Measurements from ENCODE around the gene PTPRG.

GRCh38 chr3:61861410-61861809, 300.0 kb downstream of the PTPRG start:
- TF ChIP-seq EZH2 (IDR thresholded peaks at IDR 0.05; ENCODE audit: low read length) (no peak), CTCF (optimal IDR thresholded peaks at IDR 0.05 in 1 of 3, IDR thresholded peaks at IDR 0.05 in 1 of 3, conservative IDR thresholded peaks at IDR 0.05 in 1 of 3; ENCODE audit: extremely low read depth in 1 of 3, insufficient read depth in 2 of 3, low read length in 3 of 3) (no peak)

Measured in keratinocyte (primary cell).